HG02973 (cell line): ENCODE measurements around the gene SERPINA1.

ENCODE experiments used
- ATAC-seq: cut with Tn5 transposase; IDR thresholded peaks from one replicate; pipeline ENCODE4 v1.9.1; 2021; ENCODE audit warnings: moderate library complexity; ENCODE audit not compliant: unreplicated experiment

Gene SERPINA1

DNA sequence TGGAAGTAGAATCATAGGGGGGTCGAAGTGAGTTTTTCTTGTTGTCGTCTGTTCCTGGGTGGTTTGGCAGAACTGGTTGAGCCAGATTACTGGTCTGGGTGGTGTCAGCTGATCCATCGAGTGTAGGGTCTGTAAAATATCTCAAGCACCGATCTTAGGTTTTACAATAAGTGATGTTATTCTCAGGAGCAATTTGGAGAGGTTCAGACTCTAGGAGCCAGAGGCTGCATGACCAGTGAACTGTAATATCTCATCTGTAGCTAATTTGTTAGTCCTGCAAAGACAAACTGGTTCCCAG, 9.7 kb upstream of the SERPINA1 start:
- no peak for ATAC-seq

- no peak for ATAC-seq
Measured at GRCh38 chr14:94397289-94398181, 9.1 kb upstream of the SERPINA1 start.

GRCh38 chr14:94396628-94397225, 8.3 kb upstream of the SERPINA1 start:
- no peak for ATAC-seq

DNA sequence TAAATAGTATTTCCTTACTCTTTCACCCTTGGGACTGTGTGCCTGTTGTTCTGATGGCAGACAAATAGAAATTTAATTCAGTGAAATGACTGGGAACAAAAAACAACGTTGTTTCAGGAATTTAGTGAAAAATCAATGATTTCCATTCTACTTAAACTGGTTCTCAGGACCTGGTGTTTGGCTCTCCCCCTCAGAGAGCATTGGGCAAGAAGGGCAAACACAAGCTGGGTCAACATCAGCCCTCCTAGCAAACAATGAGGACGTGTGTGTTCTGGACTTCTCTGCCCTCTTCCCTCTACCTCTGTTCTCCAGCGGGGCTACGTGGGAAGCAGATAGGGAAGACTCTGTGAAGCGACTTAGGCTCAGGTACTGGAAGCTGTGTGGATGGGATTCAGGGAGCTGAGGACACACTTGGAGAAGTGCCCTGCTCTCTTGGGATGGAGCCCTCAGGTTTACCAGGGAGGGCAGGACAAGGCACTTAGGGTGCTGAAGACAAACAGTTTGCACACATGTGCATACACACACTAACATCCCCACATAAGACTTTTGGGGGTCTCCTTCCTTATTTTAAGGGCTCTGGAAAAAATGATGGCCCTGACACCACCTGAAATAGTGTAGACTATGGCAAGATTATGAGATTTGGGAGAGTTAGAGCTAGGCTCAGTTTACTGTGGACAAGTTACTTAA, 7.6 kb upstream of the SERPINA1 start:
- no peak for ATAC-seq

GRCh38 chr14:94395282-94395887, 7.0 kb upstream of the SERPINA1 start:
- ATAC-seq: no peak

DNA sequence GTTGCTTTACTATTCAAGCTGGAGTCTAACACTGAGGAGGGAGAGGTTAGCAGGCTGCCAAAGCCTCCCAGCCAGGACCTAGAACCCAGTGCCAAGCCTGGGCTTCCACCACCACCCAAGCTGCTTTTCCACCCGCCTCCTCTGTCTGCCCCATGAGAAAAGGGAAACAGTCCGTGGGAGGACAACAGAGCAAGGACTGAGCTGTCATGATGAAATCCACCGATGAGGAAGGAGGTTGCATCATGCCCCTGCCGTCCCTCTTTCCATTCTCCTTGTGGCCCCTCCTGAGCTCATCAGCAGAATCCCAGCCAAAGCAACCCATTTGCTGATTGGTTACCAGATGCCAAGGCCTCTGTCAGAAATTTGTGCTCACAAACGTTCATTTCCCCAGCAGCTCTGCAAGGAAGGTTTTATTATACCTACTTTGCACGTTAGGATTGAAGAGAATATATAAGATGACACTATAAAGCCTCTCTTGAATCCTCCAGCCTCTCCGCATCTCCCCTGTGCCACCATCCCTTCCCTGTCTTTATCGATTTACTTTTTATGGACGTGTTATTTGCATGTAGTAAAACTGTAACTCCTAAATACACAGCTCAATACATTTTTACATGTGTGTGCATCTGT, 6.3 kb upstream of the SERPINA1 start:
- no peak for ATAC-seq

DNA sequence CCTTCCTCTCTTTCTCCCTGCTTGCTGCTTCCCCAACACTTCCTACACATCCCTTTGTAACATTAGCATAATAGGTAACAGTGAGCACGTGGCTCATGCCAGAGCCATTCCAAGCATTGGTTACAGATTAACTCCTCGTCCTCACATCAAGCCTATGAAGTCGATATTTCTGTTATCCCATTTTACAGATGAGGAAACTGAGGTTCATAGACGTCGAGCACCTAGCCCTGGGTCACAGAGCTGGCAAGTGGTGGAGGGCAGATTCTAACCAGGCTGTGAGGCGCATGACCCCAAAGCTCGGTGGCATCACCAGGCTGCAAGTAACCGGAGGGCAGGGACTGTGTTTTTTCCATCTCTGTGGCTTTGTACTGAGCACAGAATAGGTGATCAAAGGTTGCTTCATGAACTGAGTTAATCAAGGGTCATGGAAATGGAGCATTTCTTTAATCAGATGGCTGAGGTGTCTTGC, 5.7 kb upstream of the SERPINA1 start:
- ATAC-seq: no peak

DNA sequence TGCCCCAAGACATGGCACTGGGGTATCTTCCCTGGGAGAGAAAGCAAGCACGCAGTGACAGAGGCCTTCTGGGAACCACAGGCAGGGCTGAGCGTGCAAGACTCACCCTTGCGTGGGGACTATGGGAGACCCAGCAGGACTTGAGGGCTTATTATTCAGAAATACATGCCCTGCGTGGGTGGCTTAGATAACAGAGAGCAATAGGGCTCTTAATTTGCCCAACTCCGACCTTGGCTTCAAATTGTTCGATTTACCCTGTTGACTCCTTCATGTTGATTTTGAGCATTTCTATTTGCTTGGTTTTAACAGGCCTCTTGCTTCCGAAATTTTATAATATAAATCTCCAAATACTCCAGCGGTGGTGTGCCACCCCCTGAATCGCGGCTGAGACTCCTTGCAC, 5.1 kb upstream of the SERPINA1 start:
- no peak for ATAC-seq

- no peak for ATAC-seq
Measured at GRCh38 chr14:94392510-94392935, 4.1 kb upstream of the SERPINA1 start.

- ATAC-seq: no peak
Measured at GRCh38 chr14:94391281-94391975, 3.0 kb upstream of the SERPINA1 start.

- no peak for ATAC-seq
Measured at GRCh38 chr14:94390372-94391086, 2.1 kb upstream of the SERPINA1 start.

- ATAC-seq: no peak
Measured at GRCh38 chr14:94389731-94390371, 1.4 kb upstream of the SERPINA1 start.

DNA sequence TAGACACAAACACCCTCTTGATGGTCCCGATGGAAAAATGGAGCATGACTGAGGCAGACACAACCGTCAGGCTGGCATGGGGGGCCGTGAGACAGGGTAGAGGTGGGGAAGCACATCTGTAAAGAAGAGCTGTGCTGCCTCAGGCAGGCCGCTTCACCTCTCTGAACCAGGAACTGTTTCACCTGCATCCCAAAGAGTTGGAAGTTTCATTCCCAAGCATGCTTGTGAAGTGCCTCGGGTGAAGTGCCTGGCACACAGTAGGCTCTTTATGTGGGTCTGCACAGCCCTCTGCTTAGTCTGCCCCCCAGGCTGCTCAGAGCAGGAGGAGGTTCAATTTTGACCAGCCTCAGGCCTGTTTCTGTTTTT, 685 bp upstream of the SERPINA1 start:
- no peak for ATAC-seq

DNA sequence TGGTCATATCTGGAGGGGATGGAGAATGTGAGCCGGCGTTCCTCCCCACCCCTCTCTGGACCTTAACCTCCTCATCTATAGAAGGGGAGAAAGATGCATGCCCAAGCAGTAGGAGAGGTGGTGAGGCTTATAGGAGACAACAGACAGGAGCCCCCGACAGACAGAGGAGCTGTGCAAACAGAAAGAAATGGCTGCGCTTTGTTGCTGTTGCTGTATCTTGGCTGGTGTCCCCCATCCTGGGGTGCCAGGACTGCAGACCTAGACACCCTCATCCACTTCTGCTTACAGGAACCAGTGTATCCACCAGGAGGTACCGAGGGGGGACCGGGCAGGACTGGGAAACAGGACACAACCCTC, 397 bp downstream of the SERPINA1 start:
- ATAC-seq: no peak

- ATAC-seq: no peak
Measured at GRCh38 chr14:94387051-94388026, 1.1 kb downstream of the SERPINA1 start.

DNA sequence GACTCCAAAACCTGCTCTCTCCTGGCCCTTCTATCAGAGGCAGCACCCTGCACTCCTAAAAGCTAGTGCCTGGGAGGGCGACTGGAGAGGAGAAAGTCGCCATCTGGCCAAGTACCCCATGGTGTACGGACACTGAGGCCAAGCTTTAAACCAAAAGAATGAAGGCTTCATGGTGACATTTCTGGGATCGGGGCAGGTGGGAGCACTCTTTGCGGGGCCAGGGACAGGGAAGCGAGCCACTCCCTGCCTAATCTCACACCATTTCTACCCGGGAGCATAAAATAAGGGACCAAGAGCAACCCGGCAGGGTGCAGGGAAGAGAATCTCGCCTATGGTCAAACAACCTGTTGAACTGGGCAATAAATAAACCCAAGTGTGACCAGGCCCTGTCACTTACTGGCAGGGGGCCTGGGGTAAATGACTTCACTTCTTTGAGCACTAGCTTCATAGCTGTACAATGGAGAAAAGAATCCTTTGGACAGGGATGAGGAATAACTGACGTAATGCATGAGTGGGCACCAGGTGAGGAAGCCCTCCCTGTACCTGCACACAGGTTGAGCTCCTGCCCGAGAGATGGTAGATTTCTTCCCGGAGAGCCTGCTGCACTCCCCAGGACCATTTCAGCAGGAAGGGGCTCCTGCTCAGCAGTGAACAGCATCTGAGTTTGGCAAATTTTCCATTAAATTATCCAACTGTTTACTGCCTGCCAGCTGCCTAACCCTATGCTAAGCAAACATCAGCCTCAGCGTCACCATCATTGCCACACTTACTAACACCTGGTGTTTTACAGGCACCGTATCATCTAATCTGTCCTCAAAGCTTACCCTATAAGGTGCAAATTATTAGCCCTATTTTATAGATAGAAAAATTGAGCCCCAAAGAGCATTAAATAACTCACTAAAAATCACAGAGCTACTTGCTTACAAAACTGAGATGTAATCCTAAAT, 2.0 kb downstream of the SERPINA1 start:
- ATAC-seq: no peak

GRCh38 chr14:94385553-94386057, 2.8 kb downstream of the SERPINA1 start:
- no peak for ATAC-seq
